ENCODE data around the gene HDDC3.

DNA sequence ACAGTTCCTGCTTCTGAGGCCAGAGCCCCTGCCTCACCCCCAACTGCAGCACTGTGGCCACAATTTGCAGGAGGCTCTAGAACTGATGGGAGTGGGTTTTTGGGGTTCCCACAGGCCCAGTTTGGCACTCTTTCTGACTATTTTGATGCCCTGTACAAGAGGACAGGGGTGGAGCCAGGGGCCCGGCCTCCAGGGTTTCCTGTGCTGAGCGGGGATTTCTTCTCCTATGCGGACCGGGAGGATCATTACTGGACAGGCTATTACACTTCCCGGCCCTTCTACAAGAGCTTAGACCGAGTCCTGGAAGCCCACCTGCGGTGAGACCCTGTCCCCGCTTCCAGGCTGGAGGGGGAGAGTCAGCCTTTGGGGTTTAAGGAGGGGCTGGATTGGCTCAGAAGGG lies 22.4 kb downstream of the HDDC3 start:
- TF ChIP-seq EZH2phosphoT487 (IDR thresholded peaks at IDR 0.05; ENCODE audit: borderline replicate concordance) (no peak), CTCF (conservative IDR thresholded peaks at IDR 0.05; ENCODE audit: low read length) (no peak)
